Vagina (tissue), 2 donors: ENCODE results near the gene EPHA3. TPM values are rescaled to one million over a fixed set of nuclear protein-coding genes. Genes with fewer than 3 reads are reported as not detected.

Source experiments
- DNase-seq, 2 donors: peaks; one replicate each; pipeline ENCODE4 v3.0.0-alpha.2; 2017; ENCODE audit errors: extremely low spot score in 2 of 2
- H3K27ac ChIP-seq: fragments of 200-600 bp; sonication (generic); one replicate; pipeline ENCODE4 v1.5.1; 2019
- H3K27me3 ChIP-seq: fragments of 200-600 bp; sonication (generic); one replicate; pipeline ENCODE4 v1.5.1; 2019
- H3K36me3 ChIP-seq, 2 donors: fragments of 200-600 bp; sonication (generic); one replicate each; pipeline ENCODE4 v1.5.1; 2017 to 2019
- H3K4me1 ChIP-seq: fragments of 200-600 bp; sonication (generic); one replicate; pipeline ENCODE4 v1.5.1; 2019
- H3K4me3 ChIP-seq, 2 donors: fragments of 200-600 bp; sonication (generic); 1 replicate in 1 of 2; 2 replicates in 1 of 2; pipeline ENCODE4 v1.5.1; 2016 to 2019
- H3K9me3 ChIP-seq: fragments of 200-600 bp; sonication (generic); one replicate; pipeline ENCODE4 v1.5.1; 2019
- CTCF ChIP-seq, 3 experiments: fragments of 450-650 bp in 2 of 3; fragments of 200-600 bp in 1 of 3; sonication (generic) in 1 of 3; IDR thresholded peaks; one replicate each; pipeline ENCODE4 v1.5.1; 2017 to 2019; ENCODE audit warnings: antibody characterized with exemption in 3 of 3, mild to moderate bottlenecking in 2 of 3, moderate library complexity in 2 of 3
- POLR2A ChIP-seq, 2 donors: fragments of 450-650 bp; IDR thresholded peaks; one replicate each; pipeline ENCODE4 v1.6.1; 2017; ENCODE audit warnings: antibody characterized with exemption in 2 of 2, mild to moderate bottlenecking in 2 of 2, moderate library complexity in 2 of 2
- POLR2AphosphoS5 ChIP-seq, 2 donors: sonication (generic); formaldehyde crosslinking; IDR thresholded peaks; one replicate each; pipeline ENCODE4 v1.9.0; 2017; ENCODE audit warnings: antibody characterized with exemption in 2 of 2, mild to moderate bottlenecking in 2 of 2, low read depth in 1 of 2; ENCODE audit not compliant: insufficient read depth in 1 of 2
- intact Hi-C: fragments of 100-400 bp; cut with DNase I; formaldehyde crosslinking; loops from one replicate; pipeline ENCODE4 v1.15.1; 2023
- total RNA-seq: library from RNA; depleted of rRNA; stranded (reverse); fragments of >200 nt; gene quantifications from one replicate; pipeline ENCODE4 v1.2.3, GENCODE V29; 2016

Gene EPHA3
- total RNA-seq, 1 donor from 2014 or later = 24.1 TPM

GRCh38 chr3:89375451-89375850, 268.0 kb downstream of the EPHA3 start:
- TF ChIP-seq CTCF (IDR thresholded peaks at IDR 0.05) = no peak
- no peak for TF ChIP-seq POLR2A (IDR thresholded peaks at IDR 0.05)
- TF ChIP-seq POLR2AphosphoS5 (IDR thresholded peaks at IDR 0.05; ENCODE audit: insufficient read depth in 1 of 2, low read depth in 1 of 2) = no peak
- no peaks in the 10 kb centered on the region for H3K27me3 ChIP-seq
- H3K36me3 ChIP-seq = no peaks in the 10 kb centered on the region
- no peak overlapping the region for H3K4me3 ChIP-seq
- no peak for DNase-seq
- intact Hi-C loops = no loop called here
- H3K4me1 ChIP-seq = no peaks in the 10 kb centered on the region
- no peak overlapping the region for H3K27ac ChIP-seq
- no peaks in the 10 kb centered on the region for H3K9me3 ChIP-seq

GRCh38 chr3:89380016-89380415, 272.6 kb downstream of the EPHA3 start:
- intact Hi-C loops = no loop called here
- H3K27me3 ChIP-seq = no peaks in the 10 kb centered on the region
- no peaks in the 10 kb centered on the region for H3K9me3 ChIP-seq

GRCh38 chr3:89392991-89393390, 285.6 kb downstream of the EPHA3 start:
- TF ChIP-seq POLR2A (IDR thresholded peaks at IDR 0.05) (no peak), POLR2AphosphoS5 (IDR thresholded peaks at IDR 0.05; ENCODE audit: insufficient read depth in 1 of 2, low read depth in 1 of 2) (no peak), CTCF (IDR thresholded peaks at IDR 0.05) (no peak)
- Histone ChIP-seq H3K4me1 (no peaks in the 10 kb centered on the region), H3K36me3 (no peaks in the 10 kb centered on the region), H3K4me3 (no peak overlapping the region), H3K27me3 (no peaks in the 10 kb centered on the region), H3K27ac (no peak overlapping the region), H3K9me3 (no peaks in the 10 kb centered on the region)
- intact Hi-C loops = no loop called here
- no peak for DNase-seq

More at GRCh38 chr3:89380016-89380415, 272.6 kb downstream of the EPHA3 start:
- no peak for DNase-seq
- no peak overlapping the region for H3K4me3 ChIP-seq
- no peaks in the 10 kb centered on the region for H3K36me3 ChIP-seq
- no peak overlapping the region for H3K27ac ChIP-seq
- no peak for TF ChIP-seq CTCF (IDR thresholded peaks at IDR 0.05)
- TF ChIP-seq POLR2AphosphoS5 (IDR thresholded peaks at IDR 0.05; ENCODE audit: insufficient read depth in 1 of 2, low read depth in 1 of 2) = no peak
- TF ChIP-seq POLR2A (IDR thresholded peaks at IDR 0.05) = no peak
- no peaks in the 10 kb centered on the region for H3K4me1 ChIP-seq

GRCh38 chr3:89395456-89395855, 288.0 kb downstream of the EPHA3 start:
- Histone ChIP-seq H3K4me1 (no peaks in the 10 kb centered on the region), H3K36me3 (no peaks in the 10 kb centered on the region), H3K27ac (no peak overlapping the region), H3K27me3 (no peaks in the 10 kb centered on the region), H3K9me3 (no peaks in the 10 kb centered on the region), H3K4me3 (no peak overlapping the region)
- no peak for TF ChIP-seq POLR2A (IDR thresholded peaks at IDR 0.05)
- TF ChIP-seq POLR2AphosphoS5 (IDR thresholded peaks at IDR 0.05; ENCODE audit: insufficient read depth in 1 of 2, low read depth in 1 of 2) = no peak
- no peak for TF ChIP-seq CTCF (IDR thresholded peaks at IDR 0.05)
- DNase-seq = no peak
- intact Hi-C loops = no loop called here

GRCh38 chr3:89395996-89396395, 288.6 kb downstream of the EPHA3 start:
- Histone ChIP-seq H3K36me3 (no peaks in the 10 kb centered on the region), H3K9me3 (no peaks in the 10 kb centered on the region), H3K27ac (no peak overlapping the region), H3K27me3 (no peaks in the 10 kb centered on the region), H3K4me1 (no peaks in the 10 kb centered on the region), H3K4me3 (no peak overlapping the region)
- intact Hi-C loops = no loop called here
- DNase-seq = no peak
- TF ChIP-seq CTCF (IDR thresholded peaks at IDR 0.05) = no peak
- no peak for TF ChIP-seq POLR2AphosphoS5 (IDR thresholded peaks at IDR 0.05; ENCODE audit: insufficient read depth in 1 of 2, low read depth in 1 of 2)
- no peak for TF ChIP-seq POLR2A (IDR thresholded peaks at IDR 0.05)
